ENCODE data around the gene ARMH1.
"Not testable (repeated sequence)": the region's sequence is repeated elsewhere in the genome, so short reads cannot be mapped to it uniquely, and the experiment has no call there.

Gene ARMH1

DNA sequence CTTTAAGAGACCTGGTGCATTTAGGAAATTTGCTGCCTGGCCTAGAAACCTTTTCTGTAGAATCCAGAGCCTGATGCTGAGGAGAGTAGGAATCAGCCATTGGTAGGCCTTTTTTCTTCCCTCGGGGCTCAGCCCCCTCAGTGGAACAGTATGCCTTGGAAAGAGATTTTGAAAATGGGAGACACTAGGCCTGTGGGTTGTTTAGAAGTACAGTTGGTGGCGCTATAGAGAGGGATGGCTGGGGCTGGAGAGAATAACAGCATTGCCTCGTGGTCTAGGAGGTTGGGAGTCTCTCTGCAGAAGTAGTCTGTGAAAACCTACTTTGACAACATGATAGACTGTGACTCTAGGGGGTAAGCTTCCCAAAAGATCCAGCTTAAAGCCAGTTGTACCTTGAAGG, 73.4 kb downstream of the ARMH1 start:
- Histone ChIP-seq H3K27ac (no peak overlapping the region), H3K4me1 (ENCODE audit: control insufficient read depth in 1 of 2, insufficient read depth in 1 of 2, low read depth in 1 of 2, low read length in 1 of 2) (peaks cover 0 to 5% of the 10 kb centered on the region in 2 experiments), H3K4me3 (ENCODE audit: low read depth in 1 of 2, low read length in 1 of 2) (no peak overlapping the region), H3K9me3 (no peaks in the 10 kb centered on the region), H3K36me3 (peaks cover 38% of the 10 kb centered on the region), H3K27me3 (no peaks in the 10 kb centered on the region)
- TF ChIP-seq, protein P1, sequence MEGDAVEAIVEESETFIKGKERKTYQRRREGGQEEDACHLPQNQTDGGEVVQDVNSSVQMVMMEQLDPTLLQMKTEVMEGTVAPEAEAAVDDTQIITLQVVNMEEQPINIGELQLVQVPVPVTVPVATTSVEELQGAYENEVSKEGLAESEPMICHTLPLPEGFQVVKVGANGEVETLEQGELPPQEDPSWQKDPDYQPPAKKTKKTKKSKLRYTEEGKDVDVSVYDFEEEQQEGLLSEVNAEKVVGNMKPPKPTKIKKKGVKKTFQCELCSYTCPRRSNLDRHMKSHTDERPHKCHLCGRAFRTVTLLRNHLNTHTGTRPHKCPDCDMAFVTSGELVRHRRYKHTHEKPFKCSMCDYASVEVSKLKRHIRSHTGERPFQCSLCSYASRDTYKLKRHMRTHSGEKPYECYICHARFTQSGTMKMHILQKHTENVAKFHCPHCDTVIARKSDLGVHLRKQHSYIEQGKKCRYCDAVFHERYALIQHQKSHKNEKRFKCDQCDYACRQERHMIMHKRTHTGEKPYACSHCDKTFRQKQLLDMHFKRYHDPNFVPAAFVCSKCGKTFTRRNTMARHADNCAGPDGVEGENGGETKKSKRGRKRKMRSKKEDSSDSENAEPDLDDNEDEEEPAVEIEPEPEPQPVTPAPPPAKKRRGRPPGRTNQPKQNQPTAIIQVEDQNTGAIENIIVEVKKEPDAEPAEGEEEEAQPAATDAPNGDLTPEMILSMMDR (IDR thresholded peaks at IDR 0.05) = no peak

DNA sequence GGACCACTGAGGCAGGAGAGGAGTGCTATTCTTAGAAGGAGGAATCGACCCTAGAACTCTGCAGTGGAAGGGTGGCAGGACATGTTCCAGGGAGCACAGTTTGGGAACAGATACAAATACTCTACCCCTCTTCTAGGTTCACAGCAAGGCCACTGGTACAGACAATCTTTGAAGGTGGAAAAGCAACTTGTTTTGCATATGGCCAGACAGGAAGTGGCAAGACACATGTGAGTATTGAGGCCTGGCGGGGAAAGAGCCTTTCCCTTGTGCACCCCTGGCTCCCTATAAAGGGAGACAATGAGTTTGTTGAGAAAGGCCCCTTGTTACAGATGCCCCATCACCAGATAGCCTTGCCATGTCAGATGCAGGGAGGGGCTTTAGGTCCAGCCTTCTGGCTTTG, 82.9 kb downstream of the ARMH1 start:
- Histone ChIP-seq H3K9me3 (no peaks in the 10 kb centered on the region), H3K4me3 (ENCODE audit: low read depth in 1 of 2, low read length in 1 of 2) (no peak overlapping the region), H3K27me3 (no peaks in the 10 kb centered on the region), H3K36me3 (peaks cover 97% of the 10 kb centered on the region), H3K4me1 (ENCODE audit: control insufficient read depth in 1 of 2, insufficient read depth in 1 of 2, low read depth in 1 of 2, low read length in 1 of 2) (no peaks in the 10 kb centered on the region), H3K27ac (no peak overlapping the region)
- TF ChIP-seq, protein P1 (IDR thresholded peaks at IDR 0.05) = no peak

DNA sequence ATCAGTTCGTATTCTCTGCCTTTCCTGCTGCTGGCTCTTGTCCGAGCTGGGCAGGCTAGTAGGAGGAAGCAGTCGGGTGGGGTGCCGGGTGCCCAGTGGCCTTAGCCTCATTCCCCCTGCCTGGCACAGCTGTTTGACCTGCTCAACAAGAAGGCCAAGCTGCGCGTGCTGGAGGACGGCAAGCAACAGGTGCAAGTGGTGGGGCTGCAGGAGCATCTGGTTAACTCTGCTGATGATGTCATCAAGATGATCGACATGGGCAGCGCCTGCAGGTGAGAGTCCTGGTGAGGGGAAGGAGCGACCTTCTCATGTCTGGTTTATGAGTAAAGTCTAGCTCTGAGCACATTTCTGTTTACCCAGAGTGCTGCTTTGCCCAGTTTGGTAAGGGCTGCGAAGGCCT, 84.6 kb downstream of the ARMH1 start:
- Histone ChIP-seq H3K4me3 (ENCODE audit: low read depth in 1 of 2, low read length in 1 of 2) (no peak overlapping the region), H3K4me1 (ENCODE audit: control insufficient read depth in 1 of 2, insufficient read depth in 1 of 2, low read depth in 1 of 2, low read length in 1 of 2) (no peaks in the 10 kb centered on the region), H3K27me3 (no peaks in the 10 kb centered on the region), H3K9me3 (no peaks in the 10 kb centered on the region), H3K36me3 (peaks cover 97% of the 10 kb centered on the region), H3K27ac (no peak overlapping the region)
- TF ChIP-seq, protein P1 (IDR thresholded peaks at IDR 0.05) = no peak

DNA sequence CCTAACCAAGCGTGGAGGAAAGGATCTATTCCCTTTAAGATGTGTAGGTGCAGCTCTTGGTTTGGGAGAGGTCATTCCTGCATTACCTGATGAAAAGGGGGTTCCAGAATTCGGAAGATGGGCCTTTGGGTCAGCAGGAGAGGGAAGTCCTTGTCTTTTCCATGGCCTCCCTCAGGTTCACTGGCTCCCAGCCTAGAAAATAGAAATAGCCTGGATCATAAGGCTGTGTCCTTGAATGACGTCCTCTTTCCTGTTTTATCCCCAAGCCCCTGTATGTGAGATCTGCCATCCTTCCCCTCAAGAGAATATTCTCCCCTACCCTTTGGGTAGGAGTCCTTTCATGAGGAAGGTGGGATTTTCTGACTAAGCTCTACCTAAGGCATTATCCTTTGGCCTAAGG, 86.4 kb downstream of the ARMH1 start:
- no peaks in the 10 kb centered on the region for H3K4me1 ChIP-seq (ENCODE audit: control insufficient read depth in 1 of 2, insufficient read depth in 1 of 2, low read depth in 1 of 2, low read length in 1 of 2)
- H3K27me3 ChIP-seq = no peaks in the 10 kb centered on the region
- TF ChIP-seq, protein P1 (IDR thresholded peaks at IDR 0.05) = no peak
- H3K27ac ChIP-seq = no peak overlapping the region
- peaks cover 91% of the 10 kb centered on the region for H3K36me3 ChIP-seq
- no peaks in the 10 kb centered on the region for H3K9me3 ChIP-seq
- no peak overlapping the region for H3K4me3 ChIP-seq (ENCODE audit: low read depth in 1 of 2, low read length in 1 of 2)

DNA sequence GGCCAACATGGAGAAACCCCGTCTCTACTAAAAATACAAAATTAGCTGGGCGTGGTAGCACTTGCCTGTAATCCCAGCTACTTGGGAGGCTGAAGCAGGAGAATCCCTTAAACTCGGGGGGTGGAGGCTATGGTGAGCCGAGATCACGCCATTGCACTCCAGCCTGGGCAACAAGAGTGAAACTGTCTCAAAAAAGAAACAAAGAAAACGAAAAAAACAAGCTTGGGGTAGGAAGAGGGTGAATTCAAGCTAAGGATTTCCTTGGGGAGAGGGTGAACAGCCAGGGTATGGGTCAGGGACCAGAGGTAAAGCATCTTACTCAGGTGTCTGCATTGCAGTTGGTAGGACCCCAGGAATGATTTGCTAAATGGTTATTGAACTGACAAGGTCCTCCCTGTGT, 91.9 kb downstream of the ARMH1 start:
- not testable (repeated sequence) for H3K4me3 ChIP-seq (ENCODE audit: low read depth in 1 of 2, low read length in 1 of 2); H3K9me3 ChIP-seq; H3K4me1 ChIP-seq (ENCODE audit: control insufficient read depth in 1 of 2, insufficient read depth in 1 of 2, low read depth in 1 of 2, low read length in 1 of 2); H3K27me3 ChIP-seq; H3K27ac ChIP-seq
- H3K36me3 ChIP-seq = peaks cover 66% of the 10 kb centered on the region
